GM12878 (cell line): ENCODE results near the gene WHRN. TPM values are rescaled to one million over a fixed set of nuclear protein-coding genes. Genes with fewer than 3 reads are reported as not detected.

ENCODE experiments used
- ATAC-seq: fragments of 200-7000 bp; cut with Tn5 transposase; 3 replicates; pipeline ENCODE4 v1.9.1; 2020; ENCODE audit warnings: mild to moderate bottlenecking, moderate library complexity
- BruUV-seq: library from RNA; stranded (reverse); fragments of 400-500 nt; replicated peaks from 2 replicates; lab custom pipeline; 2021; lab: Mats Ljungman, UMichigan
- CTCF ChIA-PET: fragments of 300-600 bp; sonication (Branson Sonifier 250); formaldehyde crosslinking; extraction: SDS; loops from one replicate; lab custom pipeline; 2021; ENCODE audit warnings: inconsistent platforms; lab: Yijun Ruan, JAX
- POLR2A ChIA-PET: fragments of 350-600 bp; formaldehyde crosslinking; extraction: SDS; loops from one replicate; lab custom pipeline; 2021; ENCODE audit warnings: inconsistent platforms; lab: Charles Lee
- RAD21 ChIA-PET: fragments of 300-600 bp; sonication (Branson Sonifier 250); formaldehyde crosslinking; loops from one replicate; lab custom pipeline; 2023; ENCODE audit warnings: antibody characterized with exemption; ENCODE audit not compliant: unreplicated experiment; lab: Charles Lee
- SMC1A ChIA-PET: fragments of 300-600 bp; sonication (Branson Sonifier 250); formaldehyde crosslinking; loops from one replicate; lab custom pipeline; 2023; ENCODE audit not compliant: unreplicated experiment, uncharacterized antibody; lab: Charles Lee
- DNase-seq: peaks from one replicate; pipeline ENCODE4 v3.0.0-alpha.2; 2011; ENCODE audit warnings: low read depth, low spot score
- FAIRE-seq: peaks from 3 replicates; lab custom pipeline; 2011; peaks lifted over from hg19 to GRCh38; lab: Jason Lieb, UNC
- H2AFZ ChIP-seq: 2 replicates; pipeline ENCODE4 v1.6.0; 2011; ENCODE audit warnings: low read depth, low read length, control low read depth; ENCODE audit not compliant: control insufficient read depth
- H3K27ac ChIP-seq: 2 replicates; pipeline ENCODE4 v1.5.1; 2011; ENCODE audit warnings: control low read depth; ENCODE audit not compliant: control insufficient read depth, insufficient read depth
- H3K27me3 ChIP-seq, 2 experiments: replicated peaks in 1 of 2; 2 replicates each; pipeline versions ENCODE4 v1.6.0 to v1.6.1; 2011; ENCODE audit warnings: low read length in 1 of 2; ENCODE audit not compliant: control insufficient read depth in 2 of 2, insufficient read depth in 2 of 2
- H3K36me3 ChIP-seq, 2 experiments: 2 replicates each; pipeline ENCODE4 v1.5.1; 2011; ENCODE audit warnings: low read length in 1 of 2; ENCODE audit not compliant: control insufficient read depth in 2 of 2, insufficient read depth in 2 of 2
- H3K4me1 ChIP-seq: 2 replicates; pipeline ENCODE4 v1.6.1; 2011; ENCODE audit warnings: mild to moderate bottlenecking, low read length, moderate library complexity, mixed read lengths; ENCODE audit not compliant: control insufficient read depth, insufficient read depth
- H3K4me2 ChIP-seq: 2 replicates; pipeline ENCODE4 v1.6.0; 2011; ENCODE audit warnings: control low read depth; ENCODE audit not compliant: control insufficient read depth, insufficient read depth
- H3K4me3 ChIP-seq: fragments of 200-600 bp; sonication (generic); 2 replicates; pipeline ENCODE4 v1.5.1; 2016
- H3K79me2 ChIP-seq: 2 replicates; pipeline ENCODE4 v1.6.0; 2011; ENCODE audit warnings: low read length; ENCODE audit not compliant: control insufficient read depth, insufficient read depth
- H3K9ac ChIP-seq: 2 replicates; pipeline ENCODE4 v1.8.0; 2011; ENCODE audit warnings: low read length, control low read depth, mixed read lengths; ENCODE audit not compliant: control insufficient read depth, insufficient read depth
- H3K9me3 ChIP-seq: replicated peaks from 3 replicates; pipeline ENCODE4 v1.5.1; 2011; ENCODE audit warnings: mild to moderate bottlenecking, low read length; ENCODE audit not compliant: control insufficient read depth, insufficient read depth
- H4K20me1 ChIP-seq: 2 replicates; pipeline ENCODE4 v1.6.0; 2011; ENCODE audit not compliant: control insufficient read depth, insufficient read depth
- ASH2L ChIP-seq: fragments of 300-600, 200-600 bp; sonication (generic); IDR thresholded peaks from 2 replicates; pipeline ENCODE4 v1.6.1; 2017; ENCODE audit warnings: low read depth, mild to moderate bottlenecking, borderline replicate concordance
- CBX5 ChIP-seq: sonication (generic); IDR thresholded peaks from 2 replicates; pipeline ENCODE4 v1.6.1; 2016; ENCODE audit warnings: low read depth, moderate library complexity, mild to moderate bottlenecking, inconsistent platforms
- DPF2 ChIP-seq: fragments of 450-650 bp; IDR thresholded peaks from 2 replicates; pipeline ENCODE4 v1.6.1; 2017; ENCODE audit warnings: mild to moderate bottlenecking
- SMC3 ChIP-seq: IDR thresholded peaks from 2 replicates; pipeline ENCODE4 v1.6.1; 2011; ENCODE audit warnings: low read length, improper control_type of control experiment, borderline replicate concordance
- ZNF217 ChIP-seq: fragments of 450-650 bp; IDR thresholded peaks from 2 replicates; pipeline ENCODE4 v1.6.1; 2017; ENCODE audit warnings: antibody characterized with exemption, mild to moderate bottlenecking
- ZSCAN29 ChIP-seq: fragments of 450-650 bp; IDR thresholded peaks from 2 replicates; pipeline ENCODE4 v1.6.1; 2017; ENCODE audit warnings: mild to moderate bottlenecking, moderate library complexity
- WGBS: methylation state at CpG from one replicate; pipeline ENCODE4 v1.1.6; 2016; ENCODE audit warnings: low lambda C conversion rate; ENCODE audit not compliant: insufficient replicate concordance, insufficient coverage; ENCODE audit errors: missing lambda C conversion rate; 5-methylcytosine and 5-hydroxymethylcytosine counted together
- in situ Hi-C: fragments of 300-500 bp; cut with MboI; formaldehyde crosslinking; loops from 9 replicates; pipeline ENCODE4 v1.14.3; 2018; ENCODE audit warnings: mixed read lengths
- intact Hi-C: fragments of 100-400 bp; cut with micrococcal nuclease; formaldehyde crosslinking; loops from one replicate; pipeline ENCODE4 v1.14.2; 2022; ENCODE audit not compliant: unreplicated experiment
- polyA plus RNA-seq, 11 experiments: library from polyadenylated mRNA; depleted of rRNA in 4 of 11; unstranded in 6 of 11; stranded (reverse) in 5 of 11; fragments of >200 nt; fragmentation: Nextera tagmentation in 4 of 11; fragmentation: Illumina TruSeq in 1 of 11; extraction: Ambion mirVana in 4 of 11; extraction: Trizol in 1 of 11; gene quantifications; 1 replicate in 1 of 11; 2 replicates in 10 of 11; pipeline versions ENCODE4 v1.2.1 to v1.2.3, GENCODE V29; 2011 to 2016; ENCODE audit warnings: inconsistent platforms in 2 of 11, missing spikeins in 2 of 11, low read depth in 1 of 11
- total RNA-seq, 4 experiments: library from RNA; depleted of rRNA in 3 of 4; stranded (reverse); fragments of >200 nt in 3 of 4; fragmentation: Illumina TruSeq in 1 of 4; extraction: Trizol in 1 of 4; gene quantifications; 2 replicates each; pipeline versions ENCODE4 v1.2.1 to v1.2.3, GENCODE V29; 2013 to 2021
- TF ChIP-seq, protein P1 (sequence below): fragments of 450-650 bp; formaldehyde crosslinking; IDR thresholded peaks from 2 replicates; pipeline ENCODE4 v1.5.0; 2022; ENCODE audit warnings: mild to moderate bottlenecking, missing genetic modification characterization
- TF ChIP-seq, protein P2 (sequence below): IDR thresholded peaks from 2 replicates; pipeline ENCODE4 v1.6.1; 2012; ENCODE audit warnings: low read length, inconsistent platforms
- TF ChIP-seq, protein P3 (sequence below): fragments of 450-650 bp; conservative IDR thresholded peaks from 2 replicates; pipeline ENCODE4 v1.6.1; 2017; ENCODE audit warnings: mild to moderate bottlenecking, moderate library complexity

Gene WHRN
- total and polyA plus RNA-seq, 10 of the 15 experiments (the other 5 are each of a cell fraction or from before 2014, with no cell fraction given), result 0.04 to 18.2 (median 0.68) TPM; not detected in 1

DNA sequence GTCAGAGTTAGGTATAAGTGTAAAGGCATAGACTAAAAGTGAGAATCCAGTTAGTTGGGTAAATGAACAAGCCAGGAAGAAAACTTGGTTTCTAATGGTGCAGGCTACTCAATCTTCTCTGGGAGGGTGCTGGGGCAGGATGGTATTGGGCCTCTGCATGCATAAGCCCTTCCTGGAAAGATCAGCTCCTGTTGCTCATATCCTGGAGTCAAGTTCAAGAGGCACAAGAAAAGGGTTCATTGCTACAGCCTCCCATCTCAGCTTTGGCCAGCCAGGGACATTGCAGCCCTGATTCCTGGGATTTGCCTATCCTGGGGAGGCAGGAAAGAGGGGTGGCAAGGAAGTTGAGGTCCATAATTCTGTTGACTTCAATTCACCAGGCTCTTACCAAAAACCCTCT is 41.6 kb upstream of the WHRN start (continued):
- TF ChIP-seq, protein P1, sequence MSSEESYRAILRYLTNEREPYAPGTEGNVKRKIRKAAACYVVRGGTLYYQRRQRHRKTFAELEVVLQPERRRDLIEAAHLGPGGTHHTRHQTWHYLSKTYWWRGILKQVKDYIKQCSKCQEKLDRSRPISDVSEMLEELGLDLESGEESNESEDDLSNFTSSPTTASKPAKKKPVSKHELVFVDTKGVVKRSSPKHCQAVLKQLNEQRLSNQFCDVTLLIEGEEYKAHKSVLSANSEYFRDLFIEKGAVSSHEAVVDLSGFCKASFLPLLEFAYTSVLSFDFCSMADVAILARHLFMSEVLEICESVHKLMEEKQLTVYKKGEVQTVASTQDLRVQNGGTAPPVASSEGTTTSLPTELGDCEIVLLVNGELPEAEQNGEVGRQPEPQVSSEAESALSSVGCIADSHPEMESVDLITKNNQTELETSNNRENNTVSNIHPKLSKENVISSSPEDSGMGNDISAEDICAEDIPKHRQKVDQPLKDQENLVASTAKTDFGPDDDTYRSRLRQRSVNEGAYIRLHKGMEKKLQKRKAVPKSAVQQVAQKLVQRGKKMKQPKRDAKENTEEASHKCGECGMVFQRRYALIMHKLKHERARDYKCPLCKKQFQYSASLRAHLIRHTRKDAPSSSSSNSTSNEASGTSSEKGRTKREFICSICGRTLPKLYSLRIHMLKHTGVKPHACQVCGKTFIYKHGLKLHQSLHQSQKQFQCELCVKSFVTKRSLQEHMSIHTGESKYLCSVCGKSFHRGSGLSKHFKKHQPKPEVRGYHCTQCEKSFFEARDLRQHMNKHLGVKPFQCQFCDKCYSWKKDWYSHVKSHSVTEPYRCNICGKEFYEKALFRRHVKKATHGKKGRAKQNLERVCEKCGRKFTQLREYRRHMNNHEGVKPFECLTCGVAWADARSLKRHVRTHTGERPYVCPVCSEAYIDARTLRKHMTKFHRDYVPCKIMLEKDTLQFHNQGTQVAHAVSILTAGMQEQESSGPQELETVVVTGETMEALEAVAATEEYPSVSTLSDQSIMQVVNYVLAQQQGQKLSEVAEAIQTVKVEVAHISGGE (CRISPR knock-in tag), result no peak

DNA sequence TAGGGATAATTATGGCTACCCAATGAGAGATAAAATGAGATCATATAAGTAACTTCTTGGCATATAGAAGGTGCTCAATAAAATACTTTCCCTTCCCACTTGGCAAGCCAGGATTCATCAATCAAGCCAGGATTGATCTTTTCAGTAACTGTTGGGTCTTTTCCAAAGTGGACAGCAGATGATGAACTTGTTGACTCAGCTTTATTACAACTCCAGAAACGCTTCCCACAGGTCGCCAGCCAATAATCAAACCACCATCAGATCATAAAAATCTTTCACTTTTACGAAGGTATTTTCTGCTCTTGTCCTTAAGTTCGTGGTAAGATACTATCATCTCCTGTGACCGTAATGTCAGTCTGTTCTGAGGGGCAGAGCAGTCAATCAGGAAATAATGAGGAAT is 39.8 kb upstream of the WHRN start:
- Histone ChIP-seq H3K9me3 (no peaks in the 10 kb centered on the region), H3K4me3 (no peak overlapping the region), H3K27ac (no peak overlapping the region), H3K27me3 (peaks cover 0 to 5% of the 10 kb centered on the region in 2 experiments; a peak in 1 of 4 replicates), H3K4me1 (no peaks in the 10 kb centered on the region; the same call in 1 of the 2 replicates), H4K20me1 (no peaks in the 10 kb centered on the region), H3K4me2 (no peak overlapping the region), H3K79me2 (no peaks in the 10 kb centered on the region), H3K36me3 (no peaks in the 10 kb centered on the region), H3K9ac (no peak overlapping the region), H2AFZ (no peak overlapping the region)
- ChIA-PET SMC1A (interaction anchor here (0.6 to 1.0 kb wide), 2 partner anchors 108 to 136 kb away, joined by 3 to 4 read pairs; no protein-coding TSS in a partner anchor), RAD21 (no interaction called here), POLR2A (no interaction called here), CTCF (no interaction called here)
- intact Hi-C loops (no loop called here), in situ Hi-C loops (no loop called here)
- TF ChIP-seq ASH2L (no peak), ZNF217 (no peak), DPF2 (no peak), ZSCAN29 (no peak), SMC3 (no peak), CBX5 (no peak)
- TF ChIP-seq, protein P2, sequence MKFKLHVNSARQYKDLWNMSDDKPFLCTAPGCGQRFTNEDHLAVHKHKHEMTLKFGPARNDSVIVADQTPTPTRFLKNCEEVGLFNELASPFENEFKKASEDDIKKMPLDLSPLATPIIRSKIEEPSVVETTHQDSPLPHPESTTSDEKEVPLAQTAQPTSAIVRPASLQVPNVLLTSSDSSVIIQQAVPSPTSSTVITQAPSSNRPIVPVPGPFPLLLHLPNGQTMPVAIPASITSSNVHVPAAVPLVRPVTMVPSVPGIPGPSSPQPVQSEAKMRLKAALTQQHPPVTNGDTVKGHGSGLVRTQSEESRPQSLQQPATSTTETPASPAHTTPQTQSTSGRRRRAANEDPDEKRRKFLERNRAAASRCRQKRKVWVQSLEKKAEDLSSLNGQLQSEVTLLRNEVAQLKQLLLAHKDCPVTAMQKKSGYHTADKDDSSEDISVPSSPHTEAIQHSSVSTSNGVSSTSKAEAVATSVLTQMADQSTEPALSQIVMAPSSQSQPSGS, result no peak
- TF ChIP-seq, protein P3, sequence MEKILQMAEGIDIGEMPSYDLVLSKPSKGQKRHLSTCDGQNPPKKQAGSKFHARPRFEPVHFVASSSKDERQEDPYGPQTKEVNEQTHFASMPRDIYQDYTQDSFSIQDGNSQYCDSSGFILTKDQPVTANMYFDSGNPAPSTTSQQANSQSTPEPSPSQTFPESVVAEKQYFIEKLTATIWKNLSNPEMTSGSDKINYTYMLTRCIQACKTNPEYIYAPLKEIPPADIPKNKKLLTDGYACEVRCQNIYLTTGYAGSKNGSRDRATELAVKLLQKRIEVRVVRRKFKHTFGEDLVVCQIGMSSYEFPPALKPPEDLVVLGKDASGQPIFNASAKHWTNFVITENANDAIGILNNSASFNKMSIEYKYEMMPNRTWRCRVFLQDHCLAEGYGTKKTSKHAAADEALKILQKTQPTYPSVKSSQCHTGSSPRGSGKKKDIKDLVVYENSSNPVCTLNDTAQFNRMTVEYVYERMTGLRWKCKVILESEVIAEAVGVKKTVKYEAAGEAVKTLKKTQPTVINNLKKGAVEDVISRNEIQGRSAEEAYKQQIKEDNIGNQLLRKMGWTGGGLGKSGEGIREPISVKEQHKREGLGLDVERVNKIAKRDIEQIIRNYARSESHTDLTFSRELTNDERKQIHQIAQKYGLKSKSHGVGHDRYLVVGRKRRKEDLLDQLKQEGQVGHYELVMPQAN, result no peak
- WGBS, result 19% methylated on average over 5 of the region's 5 CpGs
- DNase-seq (no peak), FAIRE-seq (no peak), ATAC-seq (no peak)
- BruUV-seq, result no TSS peak
